IPS-18a (cell line): ENCODE measurements around the gene SLC29A3.

Experiments
- H3K27ac ChIP-seq: one replicate; pipeline ENCODE4 v1.5.1; 2013; ENCODE audit warnings: low read length
- H3K27me3 ChIP-seq: one replicate; pipeline ENCODE4 v1.6.1; 2013; ENCODE audit warnings: mild to moderate bottlenecking, low read length; ENCODE audit not compliant: control insufficient read depth, insufficient read depth
- H3K36me3 ChIP-seq: one replicate; pipeline ENCODE4 v1.6.1; 2013; ENCODE audit warnings: low read depth, low read length; ENCODE audit not compliant: control insufficient read depth
- H3K4me1 ChIP-seq: one replicate; pipeline ENCODE4 v1.6.1; 2013; ENCODE audit warnings: low read depth, low read length; ENCODE audit not compliant: control insufficient read depth
- H3K4me3 ChIP-seq: one replicate; pipeline ENCODE4 v1.5.1; 2013; ENCODE audit warnings: low read length
- H3K9ac ChIP-seq: one replicate; pipeline ENCODE4 v1.6.1; 2013; ENCODE audit warnings: mild to moderate bottlenecking, low read length, moderate library complexity
- H3K9me3 ChIP-seq: one replicate; pipeline ENCODE4 v1.6.1; 2013; ENCODE audit warnings: low read depth, low read length; ENCODE audit not compliant: control insufficient read depth

The SLC29A3 gene

GRCh38 chr10:71331736-71332135, 12.7 kb downstream of the SLC29A3 start:
- H3K27ac ChIP-seq = no peak overlapping the region
- peaks cover 8% of the 10 kb centered on the region for H3K4me1 ChIP-seq
- H3K9ac ChIP-seq = no peak overlapping the region
- H3K36me3 ChIP-seq = no peaks in the 10 kb centered on the region
- no peaks in the 10 kb centered on the region for H3K9me3 ChIP-seq
- H3K27me3 ChIP-seq = no peaks in the 10 kb centered on the region
- no peak overlapping the region for H3K4me3 ChIP-seq

GRCh38 chr10:71332466-71332865, 13.4 kb downstream of the SLC29A3 start:
- Histone ChIP-seq H3K9ac (no peak overlapping the region), H3K4me3 (no peak overlapping the region), H3K27ac (no peak overlapping the region), H3K36me3 (no peaks in the 10 kb centered on the region), H3K27me3 (no peaks in the 10 kb centered on the region), H3K9me3 (no peaks in the 10 kb centered on the region), H3K4me1 (peaks cover 16% of the 10 kb centered on the region)

GRCh38 chr10:71333129-71333887, 14.2 kb downstream of the SLC29A3 start:
- H3K27ac ChIP-seq = no peak overlapping the region
- H3K4me3 ChIP-seq = no peak overlapping the region
- no peaks in the 10 kb centered on the region for H3K27me3 ChIP-seq
- no peak overlapping the region for H3K9ac ChIP-seq
- peaks cover 18% of the 10 kb centered on the region for H3K4me1 ChIP-seq
- H3K36me3 ChIP-seq = no peaks in the 10 kb centered on the region
- no peaks in the 10 kb centered on the region for H3K9me3 ChIP-seq

- peaks cover 18% of the 10 kb centered on the region for H3K4me1 ChIP-seq
- H3K27ac ChIP-seq = no peak overlapping the region
- no peak overlapping the region for H3K4me3 ChIP-seq
- no peaks in the 10 kb centered on the region for H3K27me3 ChIP-seq
- H3K9me3 ChIP-seq = no peaks in the 10 kb centered on the region
- no peaks in the 10 kb centered on the region for H3K36me3 ChIP-seq
- H3K9ac ChIP-seq = no peak overlapping the region
Observed at GRCh38 chr10:71334221-71334791, 15.2 kb downstream of the SLC29A3 start.

- no peak overlapping the region for H3K27ac ChIP-seq
Observed at GRCh38 chr10:71335173-71335708, 16.2 kb downstream of the SLC29A3 start.

GRCh38 chr10:71336632-71337031, 17.6 kb downstream of the SLC29A3 start:
- peaks cover 18% of the 10 kb centered on the region for H3K4me1 ChIP-seq

More at GRCh38 chr10:71335173-71335708, 16.2 kb downstream of the SLC29A3 start:
- Histone ChIP-seq H3K27me3 (no peaks in the 10 kb centered on the region), H3K9ac (no peak overlapping the region), H3K36me3 (no peaks in the 10 kb centered on the region), H3K4me1 (peaks cover 18% of the 10 kb centered on the region), H3K9me3 (no peaks in the 10 kb centered on the region), H3K4me3 (no peak overlapping the region)

GRCh38 chr10:71337219-71337701, 18.2 kb downstream of the SLC29A3 start:
- H3K4me1 ChIP-seq = peaks cover 22% of the 10 kb centered on the region
- no peak overlapping the region for H3K27ac ChIP-seq

More at GRCh38 chr10:71336632-71337031, 17.6 kb downstream of the SLC29A3 start:
- no peaks in the 10 kb centered on the region for H3K36me3 ChIP-seq
- no peak overlapping the region for H3K27ac ChIP-seq
- no peak overlapping the region for H3K4me3 ChIP-seq
- H3K27me3 ChIP-seq = no peaks in the 10 kb centered on the region
- no peak overlapping the region for H3K9ac ChIP-seq
- no peaks in the 10 kb centered on the region for H3K9me3 ChIP-seq

GRCh38 chr10:71338728-71339495, 19.9 kb downstream of the SLC29A3 start:
- H3K4me1 ChIP-seq = peaks cover 35% of the 10 kb centered on the region
- no peaks in the 10 kb centered on the region for H3K27me3 ChIP-seq
- no peak overlapping the region for H3K4me3 ChIP-seq
- no peak overlapping the region for H3K27ac ChIP-seq
- H3K9me3 ChIP-seq = no peaks in the 10 kb centered on the region
- no peaks in the 10 kb centered on the region for H3K36me3 ChIP-seq
- no peak overlapping the region for H3K9ac ChIP-seq

More at GRCh38 chr10:71337219-71337701, 18.2 kb downstream of the SLC29A3 start:
- Histone ChIP-seq H3K9ac (no peak overlapping the region), H3K36me3 (no peaks in the 10 kb centered on the region), H3K4me3 (no peak overlapping the region), H3K9me3 (no peaks in the 10 kb centered on the region), H3K27me3 (no peaks in the 10 kb centered on the region)

GRCh38 chr10:71339796-71340589, 20.9 kb downstream of the SLC29A3 start:
- H3K9me3 ChIP-seq = no peaks in the 10 kb centered on the region
- H3K4me1 ChIP-seq = peaks cover 45% of the 10 kb centered on the region
- H3K9ac ChIP-seq = no peak overlapping the region
- no peaks in the 10 kb centered on the region for H3K27me3 ChIP-seq
- H3K36me3 ChIP-seq = no peaks in the 10 kb centered on the region
- H3K4me3 ChIP-seq = no peak overlapping the region
- H3K27ac ChIP-seq = no peak overlapping the region

GRCh38 chr10:71342573-71343391, 23.7 kb downstream of the SLC29A3 start:
- H3K36me3 ChIP-seq = no peaks in the 10 kb centered on the region
- no peak overlapping the region for H3K27ac ChIP-seq
- no peak overlapping the region for H3K9ac ChIP-seq
- H3K4me3 ChIP-seq = no peak overlapping the region
- no peaks in the 10 kb centered on the region for H3K9me3 ChIP-seq
- H3K27me3 ChIP-seq = no peaks in the 10 kb centered on the region
- peaks cover 39% of the 10 kb centered on the region for H3K4me1 ChIP-seq
